HepG2 (cell line): ENCODE measurements around the gene SULT2A1. TPM values are rescaled to one million over a fixed set of nuclear protein-coding genes. Genes with fewer than 3 reads are reported as not detected.

Experiments
- ATAC-seq: fragments of 200-7000 bp; cut with Tn5 transposase; 3 replicates; pipeline ENCODE4 v1.9.1; 2020; ENCODE audit warnings: mild to moderate bottlenecking, moderate library complexity
- BruUV-seq: library from RNA; stranded (reverse); fragments of 400-500 nt; replicated peaks from 2 replicates; lab custom pipeline; 2021; lab: Mats Ljungman, UMichigan
- CTCF ChIA-PET: fragments of 300-600 bp; formaldehyde crosslinking; extraction: SDS; loops from one replicate; lab custom pipeline; 2021; ENCODE audit warnings: low total read pairs, inconsistent platforms, low intra/inter-chr PET ratio; lab: Yijun Ruan, JAX
- POLR2A ChIA-PET: fragments of 350-600 bp; sonication (Branson Sonifier 250); formaldehyde crosslinking; loops from one replicate; lab custom pipeline; 2020; ENCODE audit warnings: antibody characterized with exemption, inconsistent platforms; lab: Yijun Ruan, JAX
- DNase-seq: peaks from one replicate; pipeline ENCODE4 v3.0.0-alpha.2; 2015; ENCODE audit warnings: low spot score
- FAIRE-seq: peaks from 3 replicates; lab custom pipeline; 2011; peaks lifted over from hg19 to GRCh38; lab: Jason Lieb, UNC
- H2AFZ ChIP-seq: one replicate; pipeline ENCODE4 v1.6.1; 2011; ENCODE audit warnings: low read length, inconsistent platforms
- H3K27ac ChIP-seq: fragments of 300-600 bp; 3 replicates; pipeline ENCODE4 v1.8.0; 2011; ENCODE audit warnings: mixed run types, mild to moderate bottlenecking, mixed read lengths, low read length, inconsistent platforms; ENCODE audit not compliant: insufficient read depth; ENCODE audit errors: extremely low read length
- H3K27me3 ChIP-seq, 2 experiments: fragments of 200-600 bp in 1 of 2; 2 replicates in 1 of 2; 3 replicates in 1 of 2; pipeline versions ENCODE4 v1.6.0 to v1.8.0; 2011; ENCODE audit warnings: low read length in 2 of 2, mild to moderate bottlenecking in 2 of 2, moderate library complexity in 2 of 2, inconsistent platforms in 1 of 2; ENCODE audit not compliant: insufficient read depth in 2 of 2, control insufficient read depth in 1 of 2
- H3K36me3 ChIP-seq, 2 experiments: fragments of 200-600 bp in 1 of 2; replicated peaks in 1 of 2; 2 replicates in 1 of 2; 3 replicates in 1 of 2; pipeline versions ENCODE4 v1.5.1 to v1.8.0; 2011; ENCODE audit warnings: low read length in 2 of 2, inconsistent platforms in 1 of 2; ENCODE audit not compliant: insufficient read depth in 2 of 2, control insufficient read depth in 1 of 2
- H3K4me1 ChIP-seq: 2 replicates; pipeline ENCODE4 v1.5.1; 2012; ENCODE audit warnings: low read length, inconsistent platforms; ENCODE audit not compliant: insufficient read depth
- H3K4me2 ChIP-seq: 2 replicates; pipeline ENCODE4 v1.6.0; 2011; ENCODE audit warnings: low read depth, low read length, inconsistent platforms
- H3K4me3 ChIP-seq, 3 experiments: fragments of 200-600 bp in 1 of 3; sonication (generic), shearing (Covaris generic) in 1 of 3; replicated peaks in 1 of 3; 2 replicates each; pipeline ENCODE4 v1.5.1; 2011 to 2016; ENCODE audit warnings: low read length in 3 of 3, inconsistent platforms in 2 of 3, low read depth in 2 of 3, mild to moderate bottlenecking in 2 of 3, control low read depth in 1 of 3, mixed read lengths in 1 of 3; ENCODE audit not compliant: insufficient read depth in 1 of 3
- H3K79me2 ChIP-seq: one replicate; pipeline ENCODE4 v1.6.1; 2011; ENCODE audit warnings: low read length, inconsistent platforms; ENCODE audit not compliant: insufficient read depth
- H3K9ac ChIP-seq: 2 replicates; pipeline ENCODE4 v1.6.0; 2011; ENCODE audit warnings: mild to moderate bottlenecking, low read depth, low read length, inconsistent platforms; ENCODE audit not compliant: insufficient read depth
- H3K9me3 ChIP-seq: 2 replicates; pipeline ENCODE4 v1.5.1; 2012; ENCODE audit warnings: mild to moderate bottlenecking, low read length
- H4K20me1 ChIP-seq: 2 replicates; pipeline ENCODE4 v1.6.0; 2011; ENCODE audit warnings: inconsistent platforms, mild to moderate bottlenecking, low read length, moderate library complexity; ENCODE audit not compliant: insufficient read depth
- CBX5 ChIP-seq: sonication (generic); formaldehyde crosslinking; IDR thresholded peaks from 2 replicates; pipeline ENCODE4 v1.4.0; 2020; ENCODE audit warnings: missing genetic modification reagents, borderline replicate concordance
- GABPB1 ChIP-seq: IDR thresholded peaks from 2 replicates; pipeline ENCODE4 v1.6.1; 2016; ENCODE audit warnings: mild to moderate bottlenecking, missing genetic modification reagents, moderate library complexity, missing compliant biosample characterization
- GPN1 ChIP-seq: sonication (generic); formaldehyde crosslinking; IDR thresholded peaks from 2 replicates; pipeline ENCODE4 v1.5.1; 2020; ENCODE audit warnings: missing genetic modification reagents, borderline replicate concordance
- HIVEP1 ChIP-seq: sonication (generic); formaldehyde crosslinking; IDR thresholded peaks from 2 replicates; pipeline ENCODE4 v1.4.0; 2020; ENCODE audit warnings: mild to moderate bottlenecking, missing genetic modification reagents
- HOXD1 ChIP-seq: sonication (generic); formaldehyde crosslinking; IDR thresholded peaks from 2 replicates; pipeline ENCODE4 v1.5.0; 2020; ENCODE audit warnings: missing genetic modification reagents
- JUND ChIP-seq: sonication (generic); formaldehyde crosslinking; IDR thresholded peaks from 2 replicates; pipeline ENCODE4 v1.8.0; 2022; ENCODE audit warnings: mild to moderate bottlenecking, missing genetic modification reagents
- MAFF ChIP-seq: IDR thresholded peaks from 2 replicates; pipeline ENCODE4 v1.6.1; 2011; ENCODE audit warnings: low read depth, low read length, improper control_type of control experiment
- MAFK ChIP-seq, 2 experiments: IDR thresholded peaks in 1 of 2; conservative IDR thresholded peaks in 1 of 2; 2 replicates each; pipeline ENCODE4 v1.6.1; 2011; ENCODE audit warnings: improper control_type of control experiment in 2 of 2, low read length in 2 of 2
- NFE2L2 ChIP-seq: fragments of 150-350 bp; IDR thresholded peaks from 2 replicates; pipeline ENCODE4 v1.6.1; 2014; ENCODE audit warnings: low read length
- RARA ChIP-seq: IDR thresholded peaks from 2 replicates; pipeline ENCODE4 v1.6.1; 2016; ENCODE audit warnings: missing genetic modification reagents, missing compliant biosample characterization
- SRSF4 ChIP-seq: fragments of 200-400 bp; formaldehyde crosslinking; IDR thresholded peaks from one replicate; pipeline ENCODE4 v1.6.1; 2018; ENCODE audit warnings: mild to moderate bottlenecking, low read depth, low read length, moderate library complexity; ENCODE audit not compliant: poor library complexity, severe bottlenecking
- TCF7L2 ChIP-seq: IDR thresholded peaks from 2 replicates; pipeline ENCODE4 v1.6.1; 2011; ENCODE audit warnings: mild to moderate bottlenecking, low read depth, low read length, moderate library complexity
- YEATS2 ChIP-seq: sonication (generic); formaldehyde crosslinking; IDR thresholded peaks from 2 replicates; pipeline ENCODE4 v1.4.0; 2020; ENCODE audit warnings: missing genetic modification reagents, borderline replicate concordance
- ZFP36 ChIP-seq: fragments of 150-350 bp; IDR thresholded peaks from 2 replicates; pipeline ENCODE4 v1.6.1; 2018; ENCODE audit warnings: borderline replicate concordance, low read length, low read depth; ENCODE audit not compliant: partially characterized antibody
- ZFP36L2 ChIP-seq: sonication (generic); formaldehyde crosslinking; IDR thresholded peaks from 2 replicates; pipeline ENCODE4 v1.4.0; 2020; ENCODE audit warnings: missing genetic modification reagents
- ZFP41 ChIP-seq: sonication (generic); formaldehyde crosslinking; IDR thresholded peaks from 2 replicates; pipeline ENCODE4 v1.4.0; 2020; ENCODE audit warnings: mild to moderate bottlenecking, missing genetic modification reagents, borderline replicate concordance
- ZMAT3 ChIP-seq: sonication (generic); formaldehyde crosslinking; conservative IDR thresholded peaks from 2 replicates; pipeline ENCODE4 v1.7.0; 2021; ENCODE audit warnings: missing genetic modification reagents
- ZNF33A ChIP-seq: sonication (generic); formaldehyde crosslinking; IDR thresholded peaks from 2 replicates; pipeline ENCODE4 v1.5.1; 2020; ENCODE audit warnings: missing genetic modification reagents, mild to moderate bottlenecking, moderate library complexity, borderline replicate concordance
- ZNF562 ChIP-seq: sonication (generic); formaldehyde crosslinking; IDR thresholded peaks from 2 replicates; pipeline ENCODE4 v1.8.0; 2022; ENCODE audit warnings: missing genetic modification reagents, borderline replicate concordance
- ZNF773 ChIP-seq: sonication (generic); formaldehyde crosslinking; IDR thresholded peaks from 2 replicates; pipeline ENCODE4 v1.4.0; 2020; ENCODE audit warnings: missing genetic modification reagents, borderline replicate concordance
- WGBS: methylation state at CpG from one replicate; pipeline ENCODE4 v1.1.6; 2017; ENCODE audit warnings: low lambda C conversion rate; 5-methylcytosine and 5-hydroxymethylcytosine counted together
- in situ Hi-C: cut with HindIII; loops from 2 replicates; pipeline ENCODE4 v1.10.0; 2017; ENCODE audit warnings: low pct_unique_long_range_greater_than_20kb; ENCODE audit not compliant: extremely low pct_ligation_motif_present
- intact Hi-C: fragments of 100-400 bp; cut with micrococcal nuclease; formaldehyde crosslinking; loops from one replicate; pipeline ENCODE4 v1.10.0; 2022; ENCODE audit not compliant: unreplicated experiment
- polyA plus RNA-seq, 8 experiments: library from polyadenylated mRNA; depleted of rRNA in 3 of 8; stranded (reverse) in 7 of 8; unstranded in 1 of 8; fragments of >200 nt; fragmentation: Illumina TruSeq in 4 of 8; extraction: Trizol in 4 of 8; gene quantifications; 2 replicates each; pipeline versions ENCODE4 v1.2.1 to v1.2.3, GENCODE V29; 2011 to 2016; ENCODE audit warnings: low read depth in 4 of 8, missing spikeins in 1 of 8, mixed read lengths in 1 of 8; ENCODE audit not compliant: insufficient read depth in 1 of 8
- total RNA-seq, 5 experiments: library from RNA; depleted of rRNA; stranded (reverse); fragments of >200 nt; fragmentation: Illumina TruSeq; extraction: Trizol; gene quantifications; 2 replicates each; pipeline ENCODE4 v1.2.3, GENCODE V29; 2016; ENCODE audit warnings: low read depth in 1 of 5
- TF ChIP-seq, protein P1 (sequence below): sonication (generic); formaldehyde crosslinking; IDR thresholded peaks from 2 replicates; pipeline ENCODE4 v1.4.0; 2020; ENCODE audit warnings: missing genetic modification reagents
- TF ChIP-seq, protein P2 (sequence below): sonication (generic); formaldehyde crosslinking; IDR thresholded peaks from 2 replicates; pipeline ENCODE4 v1.4.0; 2020; ENCODE audit warnings: missing genetic modification reagents

SULT2A1 gene
- total and polyA plus RNA-seq, 2 of the 13 experiments (the other 11 are each of a cell fraction or from before 2014, with no cell fraction given), result 137 to 193 TPM

DNA sequence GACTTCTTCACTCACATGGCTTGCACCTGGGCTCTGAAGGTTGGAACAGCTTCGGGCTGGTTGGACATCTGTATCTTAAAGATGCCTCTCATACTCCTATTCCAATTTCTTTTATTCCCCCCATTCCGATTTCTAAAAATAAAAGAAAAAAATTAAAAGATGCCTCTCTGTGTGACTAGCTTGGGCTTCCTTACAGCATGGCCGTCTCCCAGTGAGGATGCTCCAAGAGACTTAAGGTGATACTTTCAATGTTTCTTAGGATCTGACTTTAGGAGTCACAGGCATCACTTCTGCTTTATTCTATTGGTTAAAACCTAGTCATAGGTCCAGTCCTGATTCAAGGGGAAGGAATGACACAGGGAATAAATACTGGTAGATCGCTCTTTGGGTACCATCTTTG, 9.9 kb upstream of the SULT2A1 start (continued):
- TF ChIP-seq ZMAT3 (CRISPR knock-in tag) (no peak), TCF7L2 (no peak), ZNF33A (CRISPR knock-in tag) (no peak), JUND (CRISPR knock-in tag) (no peak)

DNA sequence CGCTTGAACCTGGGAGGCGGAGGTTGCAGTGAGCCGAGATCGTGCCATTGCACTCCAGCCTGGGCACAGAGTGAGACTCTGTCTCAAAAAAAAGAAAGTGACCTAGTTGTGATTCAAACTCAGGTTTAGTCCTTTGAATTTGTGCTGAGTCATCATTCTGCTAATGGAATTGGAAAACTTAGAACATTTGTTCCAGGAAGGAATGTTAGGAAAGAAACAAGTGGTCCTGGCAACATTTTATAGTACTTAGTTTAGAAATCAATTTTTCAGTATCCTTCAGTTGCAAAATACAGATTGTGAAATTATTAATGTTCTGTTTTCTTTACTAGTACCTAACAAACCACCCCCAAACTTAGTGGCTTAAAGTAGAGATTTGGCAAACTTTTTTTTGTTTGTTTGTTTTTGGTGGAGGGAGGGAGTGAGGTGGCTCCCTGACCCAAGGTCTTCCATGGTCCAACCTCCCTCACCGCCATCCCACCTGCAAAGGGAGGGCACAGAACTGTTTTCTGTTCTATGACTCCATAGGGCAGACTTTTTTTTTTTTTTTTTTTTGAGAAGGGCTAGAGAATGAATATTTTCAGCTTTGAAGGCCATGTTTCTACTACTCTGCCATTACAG, 9.2 kb upstream of the SULT2A1 start:
- ChIA-PET CTCF (no interaction called here), POLR2A (no interaction called here)
- DNase-seq (peak; percentile 58), FAIRE-seq (no peak), ATAC-seq (no peak)
- H3K27me3 ChIP-seq, result no peaks in the 10 kb centered on the region
- H4K20me1 ChIP-seq, result no peaks in the 10 kb centered on the region
- peaks cover 59% of the 10 kb centered on the region for H3K4me1 ChIP-seq
- H3K4me2 ChIP-seq, result no peak overlapping the region
- H3K36me3 ChIP-seq, result no peaks in the 10 kb centered on the region
- in situ Hi-C loops, result no loop called here
- intact Hi-C loops, result no loop called here
- no TSS peak for BruUV-seq
- H3K79me2 ChIP-seq, result no peaks in the 10 kb centered on the region
- WGBS, result 70% methylated on average over 5 of the region's 5 CpGs
- H3K4me3 ChIP-seq, result no peak overlapping the region
- H3K9me3 ChIP-seq, result no peaks in the 10 kb centered on the region
- no peak overlapping the region for H3K9ac ChIP-seq
- H3K27ac ChIP-seq, result peak overlapping the region; percentile 64
- H2AFZ ChIP-seq, result no peak overlapping the region
- no peak for TF ChIP-seq ZNF773 (CRISPR knock-in tag)
- peak; percentile 95 for TF ChIP-seq NFE2L2
- TF ChIP-seq MAFF, result peak; percentile 100
- TF ChIP-seq SRSF4, result no peak
- peak; percentile 99 to 100 for TF ChIP-seq MAFK (conservative IDR thresholded peaks at IDR 0.05 in 1 of 2, IDR thresholded peaks at IDR 0.05 in 1 of 2; ENCODE audit: low read length in 2 of 2)
- TF ChIP-seq ZNF562 (CRISPR knock-in tag), result no peak
- TF ChIP-seq HOXD1 (CRISPR knock-in tag), result no peak
- TF ChIP-seq RARA (CRISPR knock-in tag), result no peak
- TF ChIP-seq YEATS2 (CRISPR knock-in tag), result no peak
- no peak for TF ChIP-seq GPN1 (CRISPR knock-in tag)
- TF ChIP-seq, protein P1, sequence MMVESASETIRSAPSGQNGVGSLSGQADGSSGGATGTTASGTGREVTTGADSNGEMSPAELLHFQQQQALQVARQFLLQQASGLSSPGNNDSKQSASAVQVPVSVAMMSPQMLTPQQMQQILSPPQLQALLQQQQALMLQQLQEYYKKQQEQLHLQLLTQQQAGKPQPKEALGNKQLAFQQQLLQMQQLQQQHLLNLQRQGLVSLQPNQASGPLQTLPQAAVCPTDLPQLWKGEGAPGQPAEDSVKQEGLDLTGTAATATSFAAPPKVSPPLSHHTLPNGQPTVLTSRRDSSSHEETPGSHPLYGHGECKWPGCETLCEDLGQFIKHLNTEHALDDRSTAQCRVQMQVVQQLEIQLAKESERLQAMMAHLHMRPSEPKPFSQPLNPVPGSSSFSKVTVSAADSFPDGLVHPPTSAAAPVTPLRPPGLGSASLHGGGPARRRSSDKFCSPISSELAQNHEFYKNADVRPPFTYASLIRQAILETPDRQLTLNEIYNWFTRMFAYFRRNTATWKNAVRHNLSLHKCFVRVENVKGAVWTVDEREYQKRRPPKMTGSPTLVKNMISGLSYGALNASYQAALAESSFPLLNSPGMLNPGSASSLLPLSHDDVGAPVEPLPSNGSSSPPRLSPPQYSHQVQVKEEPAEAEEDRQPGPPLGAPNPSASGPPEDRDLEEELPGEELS (CRISPR knock-in tag), result no peak
- TF ChIP-seq, protein P2, sequence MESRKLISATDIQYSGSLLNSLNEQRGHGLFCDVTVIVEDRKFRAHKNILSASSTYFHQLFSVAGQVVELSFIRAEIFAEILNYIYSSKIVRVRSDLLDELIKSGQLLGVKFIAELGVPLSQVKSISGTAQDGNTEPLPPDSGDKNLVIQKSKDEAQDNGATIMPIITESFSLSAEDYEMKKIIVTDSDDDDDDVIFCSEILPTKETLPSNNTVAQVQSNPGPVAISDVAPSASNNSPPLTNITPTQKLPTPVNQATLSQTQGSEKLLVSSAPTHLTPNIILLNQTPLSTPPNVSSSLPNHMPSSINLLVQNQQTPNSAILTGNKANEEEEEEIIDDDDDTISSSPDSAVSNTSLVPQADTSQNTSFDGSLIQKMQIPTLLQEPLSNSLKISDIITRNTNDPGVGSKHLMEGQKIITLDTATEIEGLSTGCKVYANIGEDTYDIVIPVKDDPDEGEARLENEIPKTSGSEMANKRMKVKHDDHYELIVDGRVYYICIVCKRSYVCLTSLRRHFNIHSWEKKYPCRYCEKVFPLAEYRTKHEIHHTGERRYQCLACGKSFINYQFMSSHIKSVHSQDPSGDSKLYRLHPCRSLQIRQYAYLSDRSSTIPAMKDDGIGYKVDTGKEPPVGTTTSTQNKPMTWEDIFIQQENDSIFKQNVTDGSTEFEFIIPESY (CRISPR knock-in tag), result 0 out of 2 replicates have a peak, but pooled peaks have one; percentile 20
- no peak for TF ChIP-seq CBX5
- no peak for TF ChIP-seq HIVEP1 (CRISPR knock-in tag)
- TF ChIP-seq ZFP41 (CRISPR knock-in tag), result no peak
- no peak for TF ChIP-seq ZFP36
- no peak for TF ChIP-seq GABPB1
- TF ChIP-seq ZFP36L2 (CRISPR knock-in tag), result no peak
